CD4-positive, alpha-beta memory T cell (primary cell): ENCODE results near the gene ABCA10. TPM values are rescaled to one million over a fixed set of nuclear protein-coding genes. Genes with fewer than 3 reads are reported as not detected.

Source experiments
- CTCF ChIA-PET: fragments of 350-600 bp; sonication (Branson Sonifier 250); formaldehyde crosslinking; loops from one replicate; lab custom pipeline; 2021; ENCODE audit warnings: inconsistent platforms; ENCODE audit not compliant: partially characterized antibody; lab: Charles Lee
- POLR2A ChIA-PET: fragments of 350-600 bp; sonication (Branson Sonifier 250); formaldehyde crosslinking; loops from one replicate; lab custom pipeline; 2021; ENCODE audit not compliant: partially characterized antibody; lab: Charles Lee
- DNase-seq, 5 donors: peaks; one replicate each; pipeline versions ENCODE4 v3.0.0 to v3.0.0-alpha.2; 2020 to 2022; ENCODE audit warnings: mixed read lengths in 1 of 5
- H3K27ac ChIP-seq: one replicate; pipeline ENCODE4 v1.7.0; 2013; ENCODE audit warnings: low read depth, low read length
- H3K27me3 ChIP-seq: 2 replicates; pipeline ENCODE4 v1.7.0; 2013; ENCODE audit warnings: mild to moderate bottlenecking, low read length, moderate library complexity; ENCODE audit not compliant: insufficient read depth
- H3K36me3 ChIP-seq: 2 replicates; pipeline ENCODE4 v1.7.0; 2013; ENCODE audit warnings: mild to moderate bottlenecking, low read length, moderate library complexity; ENCODE audit not compliant: insufficient read depth
- H3K4me1 ChIP-seq: 2 replicates; pipeline ENCODE4 v1.7.0; 2013; ENCODE audit warnings: mild to moderate bottlenecking, low read length, moderate library complexity; ENCODE audit not compliant: insufficient read depth
- H3K4me3 ChIP-seq, 2 donors: one replicate each; pipeline ENCODE4 v1.7.0; 2013; ENCODE audit warnings: low read length in 2 of 2, mild to moderate bottlenecking in 1 of 2
- H3K9me3 ChIP-seq, 2 donors: one replicate each; pipeline ENCODE4 v1.7.0; 2013; ENCODE audit warnings: low read length in 2 of 2, control low read depth in 1 of 2; ENCODE audit not compliant: control insufficient read depth in 1 of 2
- H3K27ac Mint-ChIP-seq, 7 donors: one replicate each; pipeline ENCODE4 v1.8.0; 2020 to 2021; ENCODE audit warnings: mixed read lengths in 7 of 7, mild to moderate bottlenecking in 6 of 7, inconsistent platforms in 3 of 7, moderate library complexity in 3 of 7
- H3K27me3 Mint-ChIP-seq, 2 donors: one replicate each; pipeline ENCODE4 v1.8.0; 2020 to 2021; ENCODE audit warnings: mixed read lengths in 2 of 2
- H3K36me3 Mint-ChIP-seq, 2 donors: one replicate each; pipeline ENCODE4 v1.8.0; 2020 to 2021; ENCODE audit warnings: mixed read lengths in 2 of 2, inconsistent platforms in 1 of 2, mild to moderate bottlenecking in 1 of 2
- H3K4me1 Mint-ChIP-seq, 4 donors: one replicate each; pipeline ENCODE4 v1.8.0; 2020 to 2021; ENCODE audit warnings: mixed read lengths in 4 of 4, mild to moderate bottlenecking in 1 of 4
- H3K4me3 Mint-ChIP-seq, 8 donors: one replicate each; pipeline ENCODE4 v1.8.0; 2020 to 2021; ENCODE audit warnings: mixed read lengths in 8 of 8, mild to moderate bottlenecking in 7 of 8, moderate library complexity in 6 of 8, inconsistent platforms in 3 of 8
- H3K9me3 Mint-ChIP-seq, 8 donors: one replicate each; pipeline ENCODE4 v1.8.0; 2020 to 2021; ENCODE audit warnings: mixed read lengths in 8 of 8, mild to moderate bottlenecking in 5 of 8, inconsistent platforms in 3 of 8, moderate library complexity in 1 of 8
- intact Hi-C: fragments of 100-400 bp; cut with micrococcal nuclease; formaldehyde crosslinking; loops from one replicate; pipeline ENCODE4 v1.15.1; 2023
- polyA plus RNA-seq, 2 donors: library from polyadenylated mRNA; unstranded; fragments of 300-500 nt; fragmentation: Illumina TruSeq; gene quantifications; one replicate each; pipeline ENCODE4 v1.2.3, GENCODE V29; 2021
- total RNA-seq, 2 experiments: library from RNA; stranded (reverse); gene quantifications; one replicate each; pipeline ENCODE4 v1.2.3, GENCODE V29; 2021

Gene ABCA10
- total and polyA plus RNA-seq, 4 experiments from 2014 or later = 2.1 to 4.6 TPM; not detected in 2

GRCh38 chr17:69144331-69145255 is 84.0 kb downstream of the ABCA10 start:
- CTCF ChIA-PET = no interaction called here
- Mint-ChIP-seq H3K4me1 (no peaks in the 10 kb centered on the region), H3K9me3 (no peaks in the 10 kb centered on the region), H3K27ac (no peak overlapping the region), H3K27me3 (peaks cover 2 to 4% of the 10 kb centered on the region in 2 donors), H3K36me3 (peaks cover 3 to 4% of the 10 kb centered on the region in 2 donors), H3K4me3 (peak overlapping the region in 1 of 8 donors; percentile 38)
- Histone ChIP-seq H3K36me3 (no peaks in the 10 kb centered on the region), H3K9me3 (no peaks in the 10 kb centered on the region), H3K27ac (no peak overlapping the region), H3K4me3 (no peak overlapping the region), H3K4me1 (no peaks in the 10 kb centered on the region), H3K27me3 (no peaks in the 10 kb centered on the region)
- intact Hi-C loops = no loop called here
- DNase-seq = no peak
- POLR2A ChIA-PET = no interaction called here

GRCh38 chr17:69143683-69144231 is 84.9 kb downstream of the ABCA10 start:
- no peak for DNase-seq
- no peaks in the 10 kb centered on the region for H3K27me3 ChIP-seq
- no peaks in the 10 kb centered on the region for H3K9me3 ChIP-seq
- intact Hi-C loops = no loop called here
- peaks cover 2 to 4% of the 10 kb centered on the region in 2 donors for H3K27me3 Mint-ChIP-seq
- H3K4me3 ChIP-seq = no peak overlapping the region
- H3K36me3 ChIP-seq = no peaks in the 10 kb centered on the region
- no peaks in the 10 kb centered on the region for H3K36me3 Mint-ChIP-seq
- ChIA-PET CTCF (no interaction called here), POLR2A (no interaction called here)
- H3K9me3 Mint-ChIP-seq = peaks cover 0 to 2% (median 0%) of the 10 kb centered on the region in 8 donors
- no peak overlapping the region for H3K4me3 Mint-ChIP-seq
- no peak overlapping the region for H3K27ac ChIP-seq
- H3K27ac Mint-ChIP-seq = no peak overlapping the region
- no peaks in the 10 kb centered on the region for H3K4me1 ChIP-seq
- no peaks in the 10 kb centered on the region for H3K4me1 Mint-ChIP-seq

GRCh38 chr17:69143151-69143550 is 85.5 kb downstream of the ABCA10 start:
- Mint-ChIP-seq H3K9me3 (peaks cover 0 to 2% (median 0%) of the 10 kb centered on the region in 8 donors), H3K4me1 (no peaks in the 10 kb centered on the region), H3K27me3 (peaks cover 2 to 4% of the 10 kb centered on the region in 2 donors), H3K27ac (no peak overlapping the region), H3K4me3 (no peak overlapping the region), H3K36me3 (no peaks in the 10 kb centered on the region)
- POLR2A ChIA-PET = no interaction called here
- H3K27me3 ChIP-seq = no peaks in the 10 kb centered on the region
- H3K4me3 ChIP-seq = no peak overlapping the region
- intact Hi-C loops = no loop called here
- no peak for DNase-seq
- H3K27ac ChIP-seq = no peak overlapping the region
- H3K36me3 ChIP-seq = no peaks in the 10 kb centered on the region
- H3K4me1 ChIP-seq = no peaks in the 10 kb centered on the region
- CTCF ChIA-PET = no interaction called here
- H3K9me3 ChIP-seq = no peaks in the 10 kb centered on the region

- H3K27me3 Mint-ChIP-seq = peaks cover 2 to 4% of the 10 kb centered on the region in 2 donors
- CTCF ChIA-PET = no interaction called here
Observed at GRCh38 chr17:69142175-69142802, 86.3 kb downstream of the ABCA10 start.

GRCh38 chr17:69141431-69142174 is 87.0 kb downstream of the ABCA10 start, which contains the start of gene ABCA6:
TSS of gene ABCA6 (minus strand) at chr17:69141895. CDS start at chr17:69140703, 1,192 bp downstream.
- H3K27ac Mint-ChIP-seq = no peak within 1 kb of the TSS
- H3K36me3 Mint-ChIP-seq = no peaks in the 10 kb centered on the region
- no peak within 1 kb of the TSS for H3K27ac ChIP-seq
- H3K4me1 Mint-ChIP-seq = no peaks in the 10 kb centered on the region
- no peaks in the 10 kb centered on the region for H3K4me1 ChIP-seq
- DNase-seq = no peak
- intact Hi-C loops = no loop called here
- H3K27me3 ChIP-seq = no peaks in the 10 kb centered on the region
- H3K9me3 ChIP-seq = no peaks in the 10 kb centered on the region
- peaks cover 0 to 9% (median 3%) of the 10 kb centered on the region in 8 donors for H3K9me3 Mint-ChIP-seq
- H3K27me3 Mint-ChIP-seq = peaks cover 2 to 4% of the 10 kb centered on the region in 2 donors
- H3K36me3 ChIP-seq = no peaks in the 10 kb centered on the region
- no peak within 1 kb of the TSS for H3K4me3 ChIP-seq
- POLR2A ChIA-PET = no interaction called here
- CTCF ChIA-PET = no interaction called here
- no peak within 1 kb of the TSS for H3K4me3 Mint-ChIP-seq

More at GRCh38 chr17:69142175-69142802, 86.3 kb downstream of the ABCA10 start:
- Mint-ChIP-seq H3K36me3 (no peaks in the 10 kb centered on the region), H3K9me3 (peaks cover 0 to 6% (median 1%) of the 10 kb centered on the region in 8 donors), H3K27ac (no peak overlapping the region), H3K4me1 (no peaks in the 10 kb centered on the region), H3K4me3 (no peak overlapping the region)
- intact Hi-C loops = no loop called here
- Histone ChIP-seq H3K4me3 (no peak overlapping the region), H3K36me3 (no peaks in the 10 kb centered on the region), H3K27ac (no peak overlapping the region), H3K27me3 (no peaks in the 10 kb centered on the region), H3K4me1 (no peaks in the 10 kb centered on the region), H3K9me3 (no peaks in the 10 kb centered on the region)
- POLR2A ChIA-PET = no interaction called here
- DNase-seq = no peak

GRCh38 chr17:69134112-69134511 is 94.5 kb downstream of the ABCA10 start:
- H3K27me3 ChIP-seq = no peaks in the 10 kb centered on the region
- CTCF ChIA-PET = no interaction called here
- no peaks in the 10 kb centered on the region for H3K4me1 ChIP-seq
- no peak overlapping the region for H3K4me3 Mint-ChIP-seq
- peaks cover 3 to 7% of the 10 kb centered on the region in 2 donors for H3K36me3 Mint-ChIP-seq
- H3K4me1 Mint-ChIP-seq = no peaks in the 10 kb centered on the region
- H3K27ac ChIP-seq = no peak overlapping the region
- H3K9me3 ChIP-seq = no peaks in the 10 kb centered on the region
- POLR2A ChIA-PET = no interaction called here
- peaks cover 0 to 3% of the 10 kb centered on the region in 2 donors for H3K27me3 Mint-ChIP-seq
- H3K27ac Mint-ChIP-seq = no peak overlapping the region
- H3K4me3 ChIP-seq = no peak overlapping the region
- intact Hi-C loops = no loop called here
- H3K36me3 ChIP-seq = no peaks in the 10 kb centered on the region
- peaks cover 0 to 9% (median 3%) of the 10 kb centered on the region in 8 donors for H3K9me3 Mint-ChIP-seq
- DNase-seq = no peak
